Neural cell (in vitro differentiated cells): ENCODE results near the gene CAPN15. TPM values are rescaled to one million over a fixed set of nuclear protein-coding genes. Genes with fewer than 3 reads are reported as not detected.

Experiments used
- H2AFZ ChIP-seq: fragments of 200-600, 300-800 bp; sonication (generic), shearing (Covaris generic); 2 replicates; pipeline ENCODE4 v1.6.0; 2014; ENCODE audit warnings: low read depth, mild to moderate bottlenecking, antibody characterized with exemption, low read length, moderate library complexity
- H3F3A ChIP-seq: fragments of 200-600 bp; shearing (Covaris generic); 2 replicates; pipeline ENCODE4 v1.6.1; 2016; ENCODE audit warnings: mild to moderate bottlenecking, moderate library complexity, mixed read lengths, antibody characterized with exemption, low read length; ENCODE audit not compliant: insufficient read depth, poor library complexity, severe bottlenecking
- H3K27ac ChIP-seq: fragments of 200-600, 300-800 bp; sonication (generic), shearing (Covaris generic); 2 replicates; pipeline ENCODE4 v1.5.1; 2014; ENCODE audit warnings: mild to moderate bottlenecking, low read length, moderate library complexity
- H3K27me3 ChIP-seq: fragments of 300-800, 200-600 bp; sonication (generic), shearing (Covaris generic); 2 replicates; pipeline ENCODE4 v1.6.0; 2014; ENCODE audit warnings: mild to moderate bottlenecking, low read depth, low read length, moderate library complexity; ENCODE audit not compliant: insufficient read depth
- H3K36me3 ChIP-seq: fragments of 300-800, 200-600 bp; sonication (generic), shearing (Covaris generic); 2 replicates; pipeline ENCODE4 v1.5.1; 2014; ENCODE audit warnings: mild to moderate bottlenecking, antibody characterized with exemption, low read length, moderate library complexity; ENCODE audit not compliant: insufficient read depth
- H3K4me2 ChIP-seq: fragments of 300-800, 200-600 bp; sonication (generic), shearing (Covaris generic); 2 replicates; pipeline ENCODE4 v1.6.0; 2014; ENCODE audit warnings: mild to moderate bottlenecking, low read length
- H3K4me3 ChIP-seq: fragments of 300-800, 200-600 bp; sonication (generic), shearing (Covaris generic); 2 replicates; pipeline ENCODE4 v1.5.1; 2014; ENCODE audit warnings: mild to moderate bottlenecking, low read length, moderate library complexity
- H3K79me2 ChIP-seq: fragments of 200-600 bp; shearing (Covaris generic); replicated peaks from 2 replicates; pipeline ENCODE4 v1.6.0; 2014; ENCODE audit warnings: mild to moderate bottlenecking, low read length, moderate library complexity; ENCODE audit not compliant: insufficient read depth
- H3K9ac ChIP-seq: fragments of 300-800, 200-600 bp; sonication (generic), shearing (Covaris generic); 2 replicates; pipeline ENCODE4 v1.6.1; 2016; ENCODE audit warnings: mild to moderate bottlenecking, low read length, mixed read lengths
- H3K9me2 ChIP-seq: fragments of 200-600 bp; shearing (Covaris generic); 2 replicates; pipeline ENCODE4 v1.6.1; 2016; ENCODE audit warnings: mild to moderate bottlenecking, low read length, mixed read lengths; ENCODE audit not compliant: insufficient read depth
- H3K9me3 ChIP-seq: fragments of 200-600, 300-800 bp; sonication (generic), shearing (Covaris generic); 2 replicates; pipeline ENCODE4 v1.6.1; 2016; ENCODE audit warnings: mild to moderate bottlenecking, mixed run types, low read length, moderate library complexity, mixed read lengths
- H4K20me1 ChIP-seq: fragments of 200-600 bp; shearing (Covaris generic); 2 replicates; pipeline ENCODE4 v1.6.1; 2016; ENCODE audit warnings: mild to moderate bottlenecking, mixed run types; ENCODE audit not compliant: insufficient read depth
- CTCF ChIP-seq: fragments of 450-650 bp; IDR thresholded peaks from 2 replicates; pipeline ENCODE4 v1.5.1; 2014; ENCODE audit warnings: antibody characterized with exemption, mild to moderate bottlenecking, moderate library complexity; ENCODE audit not compliant: poor library complexity, severe bottlenecking
- EP300 ChIP-seq: fragments of 450-650 bp; conservative IDR thresholded peaks from 2 replicates; pipeline ENCODE4 v1.6.1; 2014; ENCODE audit warnings: antibody characterized with exemption, mild to moderate bottlenecking, moderate library complexity; ENCODE audit not compliant: poor library complexity, severe bottlenecking
- EZH2 ChIP-seq: fragments of 200-600, 300-800 bp; shearing (Covaris generic), sonication (generic); IDR thresholded peaks from 2 replicates; pipeline ENCODE4 v1.6.1; 2014; ENCODE audit warnings: antibody characterized with exemption, low read length, borderline replicate concordance, mild to moderate bottlenecking; ENCODE audit not compliant: insufficient read depth, poor library complexity, severe bottlenecking
- MXI1 ChIP-seq: fragments of 450-650 bp; conservative IDR thresholded peaks from 2 replicates; pipeline ENCODE4 v1.6.1; 2014; ENCODE audit warnings: antibody characterized with exemption, mild to moderate bottlenecking; ENCODE audit not compliant: poor library complexity, severe bottlenecking
- POLR2AphosphoS5 ChIP-seq: IDR thresholded peaks from 2 replicates; pipeline ENCODE4 v1.6.1; 2012
- RAD21 ChIP-seq: fragments of 450-650 bp; conservative IDR thresholded peaks from 2 replicates; pipeline ENCODE4 v1.6.1; 2014; ENCODE audit warnings: antibody characterized with exemption, mild to moderate bottlenecking, moderate library complexity
- TAF1 ChIP-seq: IDR thresholded peaks from 2 replicates; pipeline ENCODE4 v1.6.1; 2012; ENCODE audit warnings: low read depth
- polyA plus RNA-seq: library from polyadenylated mRNA; depleted of rRNA; stranded (reverse); fragments of >200 nt; gene quantifications from 2 replicates; pipeline ENCODE4 v1.2.3, GENCODE V29; 2014

The CAPN15 gene
- polyA plus RNA-seq, 1 donor from 2014 or later = 11.5 TPM

GRCh38 chr16:589658-590187, 62.2 kb downstream of the CAPN15 start, which contains the start of gene RAB40C:
Gene RAB40C (plus strand): TSS chr16:590066. CDS start chr16:590292, 226 bp downstream.
- H3K4me2 ChIP-seq = peak within 1 kb of the TSS; percentile 91
- peaks cover 4% of the 10 kb centered on the region for H4K20me1 ChIP-seq
- peak within 1 kb of the TSS; percentile 89 for H2AFZ ChIP-seq
- no peaks in the 10 kb centered on the region for H3K36me3 ChIP-seq
- H3K4me3 ChIP-seq = peak within 1 kb of the TSS; percentile 97
- peak within 1 kb of the TSS; percentile 92 for H3K9ac ChIP-seq
- H3K9me2 ChIP-seq = no peaks in the 10 kb centered on the region
- no peaks in the 10 kb centered on the region for H3F3A ChIP-seq
- no peaks in the 10 kb centered on the region for H3K27me3 ChIP-seq
- TF ChIP-seq POLR2AphosphoS5 (peak; percentile 54), TAF1 (no peak), CTCF (peak; percentile 41)
- H3K27ac ChIP-seq = peak within 1 kb of the TSS; percentile 95
- H3K79me2 ChIP-seq = peaks cover 26% of the 10 kb centered on the region
- no peaks in the 10 kb centered on the region for H3K9me3 ChIP-seq

- peaks cover 4% of the 10 kb centered on the region for H4K20me1 ChIP-seq
- H3K9me3 ChIP-seq = no peaks in the 10 kb centered on the region
- H3K9me2 ChIP-seq = no peaks in the 10 kb centered on the region
- H3K27me3 ChIP-seq = no peaks in the 10 kb centered on the region
- TF ChIP-seq RAD21 (no peak), CTCF (peak; percentile 17), MXI1 (peak; percentile 65), POLR2AphosphoS5 (no peak)
- H3K4me2 ChIP-seq = peak overlapping the region; percentile 91
- H3K27ac ChIP-seq = peak overlapping the region; percentile 33
- H3F3A ChIP-seq = no peaks in the 10 kb centered on the region
- no peaks in the 10 kb centered on the region for H3K36me3 ChIP-seq
- peaks cover 26% of the 10 kb centered on the region for H3K79me2 ChIP-seq
- no peak overlapping the region for H2AFZ ChIP-seq
- peak overlapping the region; percentile 91 for H3K4me3 ChIP-seq
- peak overlapping the region; percentile 74 for H3K9ac ChIP-seq
Measured at GRCh38 chr16:590188-590814, 62.8 kb downstream of the CAPN15 start.

- Histone ChIP-seq H3K27me3 (no peaks in the 10 kb centered on the region), H3K9ac (peak overlapping the region; percentile 74), H3K4me2 (peak overlapping the region; percentile 91), H3K9me3 (no peaks in the 10 kb centered on the region), H3K36me3 (no peaks in the 10 kb centered on the region), H3K79me2 (peaks cover 27% of the 10 kb centered on the region), H3K4me3 (peak overlapping the region; percentile 91), H3K27ac (no peak overlapping the region), H3F3A (no peaks in the 10 kb centered on the region), H3K9me2 (no peaks in the 10 kb centered on the region), H2AFZ (no peak overlapping the region), H4K20me1 (peaks cover 4% of the 10 kb centered on the region)
- TF ChIP-seq POLR2AphosphoS5 = no peak
- TF ChIP-seq MXI1 = no peak
- no peak for TF ChIP-seq EZH2
- TF ChIP-seq EP300 = no peak
Measured at GRCh38 chr16:590815-591200, 63.3 kb downstream of the CAPN15 start.
